Measurements from ENCODE around the gene SDK2. TPM values are rescaled to one million over a fixed set of nuclear protein-coding genes. Genes with fewer than 3 reads are reported as not detected.

Gene SDK2
- total and polyA plus RNA-seq, 9 of the 15 experiments (the other 6 are each of a cell fraction or from before 2014, with no cell fraction given) = 0.04 TPM; not detected in 8

- peak; percentile 66; the same call in 1 of the 2 replicates for TF ChIP-seq CREB1 (IDR thresholded peaks at IDR 0.05)
- no peak; the same call in 1 of the 2 replicates for TF ChIP-seq CREB1 (CRISPR knock-in tag; IDR thresholded peaks at IDR 0.05)
- peak in 1 of 2 experiments; percentile 53; a peak in 2 of 4 replicates for TF ChIP-seq UBTF (IDR thresholded peaks at IDR 0.05; ENCODE audit: borderline replicate concordance in 1 of 2, low read depth in 2 of 2, low read length in 2 of 2)
- TF ChIP-seq PYGO2 (tag; IDR thresholded peaks at IDR 0.05) = no peak
- peak; percentile 94 for TF ChIP-seq ZFX (CRISPR knock-in tag; IDR thresholded peaks at IDR 0.05)
- no peak for TF ChIP-seq NCOA6 (IDR thresholded peaks at IDR 0.05)
- TF ChIP-seq ZBED1 (IDR thresholded peaks at IDR 0.05) = 0 out of 2 replicates have a peak, but pooled peaks have one; percentile 43
- peak; percentile 45 for TF ChIP-seq TAF1 (IDR thresholded peaks at IDR 0.05; ENCODE audit: control insufficient read depth, extremely low read depth, insufficient read depth, low read length, severe bottlenecking)
- no peak for TF ChIP-seq ATF1 (CRISPR knock-in tag; IDR thresholded peaks at IDR 0.05)
- peak; percentile 88 for TF ChIP-seq ATF1 (tag; IDR thresholded peaks at IDR 0.05)
- 0 out of 2 replicates have a peak, but pooled peaks have one; percentile 32 for TF ChIP-seq ZNF212 (CRISPR knock-in tag; IDR thresholded peaks at IDR 0.05)
- peak; percentile 53 for TF ChIP-seq TBP (optimal IDR thresholded peaks at IDR 0.05; ENCODE audit: low read depth, low read length)
- TF ChIP-seq KDM5B (IDR thresholded peaks at IDR 0.05; ENCODE audit: insufficient replicate concordance, low read depth, low read length) = peak; percentile 81
- no peak for TF ChIP-seq ZBTB5 (IDR thresholded peaks at IDR 0.05)
- no peak for TF ChIP-seq CBX3 (IDR thresholded peaks at IDR 0.05; ENCODE audit: borderline replicate concordance in 1 of 2, low read length in 2 of 2)
- peak; percentile 93 for TF ChIP-seq L3MBTL2 (IDR thresholded peaks at IDR 0.05)
- TF ChIP-seq SUPT5H (IDR thresholded peaks at IDR 0.05) = peak; percentile 62
- TF ChIP-seq GTF3C2 (IDR thresholded peaks at IDR 0.05; ENCODE audit: borderline replicate concordance, extremely low read depth, insufficient read length) = no peak
- 0 out of 2 replicates have a peak, but pooled peaks have one; percentile 76 for TF ChIP-seq FOXO4 (CRISPR knock-in tag; IDR thresholded peaks at IDR 0.05)
Observed at GRCh38 chr17:73311781-73312641, 332.2 kb downstream of the SDK2 start, which contains the start of gene CDC42EP4 (continued).

Data from K562 (cell line).